ENCODE data around the gene EDN2. TPM values are rescaled to one million over a fixed set of nuclear protein-coding genes. Genes with fewer than 3 reads are reported as not detected.

Gene EDN2
- not detected in 2 replicates for total RNA-seq

DNA sequence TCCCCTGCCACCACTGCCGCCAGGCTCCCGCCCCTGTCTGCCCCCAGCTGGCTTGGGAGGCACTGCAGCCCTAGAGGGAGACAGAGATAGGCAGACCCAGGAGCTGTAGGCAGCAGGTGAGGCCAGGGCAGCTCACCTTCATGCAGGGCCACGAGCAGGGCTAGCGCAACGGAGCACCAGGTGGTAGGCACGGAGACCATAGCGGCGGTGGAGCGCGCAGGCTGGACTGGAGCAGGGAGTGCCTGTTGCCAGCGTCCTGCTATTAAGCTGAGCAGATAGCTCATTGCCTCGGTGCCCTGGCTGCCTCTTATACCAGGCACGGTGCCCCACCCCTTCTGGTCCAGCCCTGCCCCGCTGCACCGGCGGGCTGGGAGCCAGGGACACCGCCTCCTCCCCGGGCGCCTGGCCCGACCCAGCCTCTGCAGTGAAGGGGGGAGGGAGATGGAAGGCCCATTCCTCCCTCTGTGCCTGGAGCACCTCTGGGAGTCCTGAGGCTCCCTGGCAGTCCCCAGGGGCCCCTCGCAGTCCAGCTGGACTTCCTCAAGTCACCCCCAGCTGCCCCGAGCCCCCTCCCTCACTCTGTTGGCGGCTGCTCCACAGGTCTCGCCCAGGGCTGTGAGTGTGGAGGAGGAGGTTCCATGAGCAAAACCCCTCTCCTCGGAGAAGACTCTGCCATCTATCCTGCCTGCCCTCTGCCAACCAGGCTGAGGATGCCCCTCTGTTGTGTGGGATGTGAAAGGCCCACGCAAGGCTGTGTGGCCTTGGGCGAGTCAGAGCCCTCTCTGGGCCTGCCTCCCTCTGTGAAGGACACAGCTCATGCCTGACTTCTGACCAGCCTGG is at the start of gene EDN2:
Gene EDN2 (minus strand): TSS at position 282 of the 840 bp plus-strand sequence. CDS start 82 bp downstream, at position 200.
- intact Hi-C loops (cut with micrococcal nuclease), result no loop called here
- H3K36me3 Mint-ChIP-seq (ENCODE audit: low read depth), result no peaks in the 10 kb centered on the region
- no peak within 1 kb of the TSS for H3K4me3 Mint-ChIP-seq
- H3K4me1 Mint-ChIP-seq, result peaks cover 15% of the 10 kb centered on the region
- H3K9me3 Mint-ChIP-seq, result no peaks in the 10 kb centered on the region
- peaks cover 15% of the 10 kb centered on the region for H3K27me3 Mint-ChIP-seq
- H3K27ac Mint-ChIP-seq, result no peak within 1 kb of the TSS
- DNase-seq, result no peak

DNA sequence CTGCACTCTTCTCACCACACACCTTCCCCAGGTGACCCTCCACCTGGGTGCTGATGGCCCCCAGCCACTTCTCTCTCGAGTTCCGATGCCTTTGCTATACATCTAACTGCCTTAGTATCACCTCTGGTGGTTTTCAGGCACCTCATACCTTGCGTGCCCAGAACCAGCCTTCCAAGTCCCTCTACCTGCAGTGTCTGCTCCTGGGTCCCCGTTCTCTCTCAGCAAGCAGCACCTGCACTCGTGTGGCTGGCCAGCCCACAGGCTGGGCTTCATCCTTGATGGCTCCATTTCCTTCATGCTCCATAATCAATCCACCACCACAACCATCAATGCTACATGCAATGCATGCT is 49.2 kb upstream of the EDN2 start:
- Mint-ChIP-seq H3K4me1 (peaks cover 14% of the 10 kb centered on the region), H3K27me3 (no peaks in the 10 kb centered on the region), H3K9me3 (peaks cover 31% of the 10 kb centered on the region), H3K4me3 (no peak overlapping the region), H3K36me3 (ENCODE audit: low read depth) (peaks cover 83% of the 10 kb centered on the region), H3K27ac (peak overlapping the region; percentile 50)
- DNase-seq, result no peak
- intact Hi-C loops (cut with micrococcal nuclease), result no loop called here

DNA sequence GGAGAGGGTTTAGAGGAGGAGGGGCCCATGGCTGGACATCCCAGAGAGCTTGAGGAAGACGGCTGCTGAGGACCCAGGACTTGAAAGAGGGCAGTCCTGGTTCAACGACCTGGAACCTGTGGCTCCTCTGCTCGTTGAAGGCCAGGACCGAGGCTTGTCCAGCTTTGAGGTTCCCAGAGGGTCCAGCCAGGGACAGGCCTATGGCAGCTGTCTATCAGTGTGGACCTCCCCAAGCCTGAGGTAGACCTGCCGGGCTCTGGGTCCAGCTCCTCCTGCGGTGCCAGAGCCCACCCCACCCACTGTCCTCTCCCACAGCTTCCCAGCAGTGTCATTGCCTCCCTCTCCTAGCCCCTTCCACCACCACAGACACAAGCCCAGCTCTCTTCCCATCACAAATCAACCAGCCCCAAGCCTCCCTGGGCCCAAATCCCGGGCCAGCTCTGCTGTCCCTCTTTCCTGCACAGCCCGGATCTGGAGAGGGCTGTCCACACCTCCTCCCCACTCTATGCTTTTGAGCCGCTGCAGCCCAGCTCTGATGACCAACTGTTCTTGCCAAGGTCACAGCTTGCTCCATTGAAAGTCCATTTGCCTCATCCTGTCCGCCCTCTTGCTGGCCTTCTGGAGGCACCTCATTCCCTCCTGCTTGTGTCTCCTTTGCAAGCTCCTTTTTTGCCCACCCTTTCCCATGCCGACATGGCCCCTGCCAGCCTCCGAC is 48.7 kb upstream of the EDN2 start:
- H3K36me3 Mint-ChIP-seq (ENCODE audit: low read depth), result peaks cover 84% of the 10 kb centered on the region
- H3K27me3 Mint-ChIP-seq, result no peaks in the 10 kb centered on the region
- peaks cover 31% of the 10 kb centered on the region for H3K9me3 Mint-ChIP-seq
- no peak overlapping the region for H3K27ac Mint-ChIP-seq
- H3K4me3 Mint-ChIP-seq, result no peak overlapping the region
- intact Hi-C loops (cut with micrococcal nuclease), result no loop called here
- DNase-seq, result no peak
- H3K4me1 Mint-ChIP-seq, result peaks cover 16% of the 10 kb centered on the region

DNA sequence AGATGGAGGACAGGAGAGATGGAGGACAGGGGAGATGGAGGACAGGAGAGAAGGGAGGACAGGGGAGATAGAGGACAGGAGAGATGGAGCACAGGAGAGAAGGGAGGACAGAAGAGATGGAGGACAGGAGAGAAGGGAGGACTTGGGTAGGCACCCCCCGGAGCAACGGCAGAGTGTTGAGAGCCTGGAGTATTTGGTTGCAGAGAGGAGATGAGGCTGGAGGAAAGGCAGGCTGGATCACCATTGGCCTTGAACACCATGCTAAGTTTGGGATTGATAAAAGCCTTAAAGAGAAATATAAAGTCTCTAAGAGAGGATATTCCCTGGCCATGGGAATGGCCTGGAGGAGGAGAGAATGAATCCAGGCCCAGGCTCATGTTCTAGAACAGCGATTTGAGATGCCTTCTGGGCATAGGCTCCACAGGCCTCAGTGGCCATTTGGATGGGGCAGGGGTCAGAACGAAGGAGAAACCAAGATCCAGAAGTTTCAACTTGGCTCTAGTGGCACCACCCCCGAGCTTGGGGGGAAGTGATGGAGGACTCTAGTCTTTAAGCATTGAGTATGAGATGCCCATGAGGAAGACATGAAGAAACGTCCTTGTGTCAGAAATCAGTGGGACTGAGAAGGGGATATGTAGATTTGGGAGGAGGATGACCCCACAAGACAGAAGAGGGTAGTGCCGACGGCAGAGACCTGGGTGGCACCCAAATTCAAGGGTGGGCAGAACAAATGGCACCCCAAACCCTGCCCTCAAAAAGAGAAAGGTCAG is 47.9 kb upstream of the EDN2 start:
- peaks cover 36% of the 10 kb centered on the region for H3K9me3 Mint-ChIP-seq
- DNase-seq, result no peak
- H3K4me3 Mint-ChIP-seq, result no peak overlapping the region
- H3K4me1 Mint-ChIP-seq, result peaks cover 16% of the 10 kb centered on the region
- intact Hi-C loops (cut with micrococcal nuclease), result no loop called here
- H3K27ac Mint-ChIP-seq, result peak overlapping the region; percentile 2
- peaks cover 83% of the 10 kb centered on the region for H3K36me3 Mint-ChIP-seq (ENCODE audit: low read depth)
- H3K27me3 Mint-ChIP-seq, result no peaks in the 10 kb centered on the region

DNA sequence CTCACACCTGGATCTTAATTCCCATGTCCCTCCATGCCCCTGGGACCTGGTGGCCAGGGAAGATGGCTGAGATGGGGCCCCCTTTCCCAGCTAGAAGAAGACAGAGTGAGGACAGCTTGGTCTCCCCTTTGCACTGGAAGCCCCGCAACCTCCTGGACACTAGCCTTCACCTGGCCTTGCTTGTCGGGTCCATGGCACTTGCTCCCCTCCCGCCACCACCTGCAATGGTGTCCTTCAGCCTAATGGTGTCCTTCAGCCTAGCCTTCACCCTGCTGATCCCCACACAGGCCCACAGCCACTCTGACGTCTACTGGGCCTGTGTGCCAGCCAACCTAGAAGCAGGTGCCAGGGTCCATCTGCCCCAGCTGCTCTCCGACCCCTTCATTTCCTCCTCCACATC is 45.9 kb upstream of the EDN2 start:
- intact Hi-C loops (cut with micrococcal nuclease), result no loop called here
- H3K27ac Mint-ChIP-seq, result peak overlapping the region; percentile 69
- no peak for DNase-seq
- H3K4me3 Mint-ChIP-seq, result no peak overlapping the region
- peaks cover 16% of the 10 kb centered on the region for H3K4me1 Mint-ChIP-seq
- no peaks in the 10 kb centered on the region for H3K27me3 Mint-ChIP-seq
- H3K36me3 Mint-ChIP-seq (ENCODE audit: low read depth), result peaks cover 83% of the 10 kb centered on the region
- H3K9me3 Mint-ChIP-seq, result peaks cover 45% of the 10 kb centered on the region

DNA sequence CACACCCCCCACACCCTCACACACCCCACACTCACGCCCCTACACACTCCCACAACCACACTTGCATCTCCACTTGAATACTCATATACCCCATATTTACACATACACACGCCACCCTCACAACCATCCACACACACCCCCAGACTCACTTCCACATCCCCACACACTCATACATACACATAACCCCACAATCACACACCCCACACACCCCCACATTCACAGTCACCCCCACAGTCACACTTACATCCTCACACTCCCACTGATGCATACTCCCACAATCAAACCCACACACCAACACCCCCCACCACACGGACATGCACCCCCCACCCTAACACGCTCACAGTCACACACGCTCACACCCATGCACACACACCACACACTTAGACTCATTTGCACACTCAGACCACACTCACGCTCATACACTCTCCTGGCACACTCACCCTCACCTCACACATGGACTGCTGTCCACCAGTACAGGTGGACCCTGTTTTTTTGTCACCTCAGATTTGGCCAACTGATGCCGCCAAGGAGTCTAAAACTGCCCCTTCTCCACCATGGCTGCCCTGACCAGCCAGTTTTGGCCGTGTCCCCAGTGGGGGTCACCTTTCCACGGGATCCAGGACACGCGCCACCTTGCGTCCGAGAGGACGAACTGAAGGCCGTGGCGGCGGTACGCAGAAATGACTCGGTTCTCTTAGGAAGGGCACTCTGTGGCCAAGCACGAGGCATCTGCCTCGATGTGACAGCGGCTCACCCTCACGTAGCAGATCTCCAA is 45.3 kb upstream of the EDN2 start:
- H3K4me1 Mint-ChIP-seq, result peaks cover 16% of the 10 kb centered on the region
- peaks cover 45% of the 10 kb centered on the region for H3K9me3 Mint-ChIP-seq
- DNase-seq, result no peak
- peaks cover 82% of the 10 kb centered on the region for H3K36me3 Mint-ChIP-seq (ENCODE audit: low read depth)
- peak overlapping the region; percentile 69 for H3K27ac Mint-ChIP-seq
- H3K27me3 Mint-ChIP-seq, result no peaks in the 10 kb centered on the region
- intact Hi-C loops (cut with micrococcal nuclease), result no loop called here
- no peak overlapping the region for H3K4me3 Mint-ChIP-seq

DNA sequence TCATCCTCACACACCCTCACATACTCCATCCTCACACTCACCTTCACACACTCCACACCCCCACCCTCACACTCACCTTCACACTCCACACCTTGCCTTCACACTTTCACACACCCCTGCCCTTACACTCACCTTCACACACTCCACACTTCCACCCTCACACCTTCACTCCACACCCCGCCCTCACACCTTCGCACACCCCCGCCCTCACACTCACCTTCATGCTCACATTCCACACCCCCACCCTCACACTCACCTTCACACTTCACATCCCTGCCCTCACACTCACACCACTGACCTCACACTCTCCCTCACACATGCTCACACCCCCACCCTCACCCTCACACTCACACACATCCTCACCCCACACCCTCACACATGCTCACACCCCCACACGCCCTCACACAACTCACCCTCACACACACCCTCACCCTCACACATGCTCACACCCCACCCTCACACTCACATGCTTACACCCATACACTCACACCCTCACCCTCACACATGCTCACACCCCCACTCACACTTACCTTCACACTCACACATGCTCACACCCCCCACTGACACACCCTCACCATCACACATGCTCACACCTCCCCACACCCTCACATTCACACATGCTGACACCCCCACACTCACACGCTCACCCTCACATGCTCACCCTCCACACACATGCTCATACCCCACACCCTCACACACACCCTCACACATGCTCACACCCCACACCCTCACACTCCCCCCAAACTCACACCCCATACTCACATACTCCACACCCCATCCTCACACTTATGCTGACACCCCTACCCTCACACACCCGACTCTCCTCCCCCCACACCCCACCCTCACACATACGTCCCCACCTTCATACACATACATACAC is 44.5 kb upstream of the EDN2 start:
- peaks cover 18% of the 10 kb centered on the region for H3K4me1 Mint-ChIP-seq
- no peak for DNase-seq
- no peak overlapping the region for H3K4me3 Mint-ChIP-seq
- H3K27me3 Mint-ChIP-seq, result no peaks in the 10 kb centered on the region
- H3K36me3 Mint-ChIP-seq (ENCODE audit: low read depth), result peaks cover 80% of the 10 kb centered on the region
- peaks cover 39% of the 10 kb centered on the region for H3K9me3 Mint-ChIP-seq
- intact Hi-C loops (cut with micrococcal nuclease), result no loop called here
- H3K27ac Mint-ChIP-seq, result peak overlapping the region; percentile 79

DNA sequence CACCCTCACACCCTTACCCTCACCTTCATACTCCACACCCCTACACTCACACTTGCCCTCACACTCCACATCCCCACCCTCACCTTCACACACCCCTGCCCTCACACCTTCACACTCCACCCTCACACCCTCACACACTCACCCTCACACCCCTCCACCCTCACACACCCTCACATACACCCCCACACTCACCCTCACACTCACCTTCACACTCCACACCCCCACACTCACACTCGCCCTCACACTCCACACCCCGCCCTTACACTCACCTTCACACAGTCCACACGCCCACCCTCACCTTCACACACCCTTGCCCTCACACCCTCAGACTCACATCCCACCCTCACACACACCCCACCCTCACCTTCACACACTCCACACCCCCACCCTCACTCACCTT is 43.6 kb upstream of the EDN2 start:
- intact Hi-C loops (cut with micrococcal nuclease), result no loop called here

DNA sequence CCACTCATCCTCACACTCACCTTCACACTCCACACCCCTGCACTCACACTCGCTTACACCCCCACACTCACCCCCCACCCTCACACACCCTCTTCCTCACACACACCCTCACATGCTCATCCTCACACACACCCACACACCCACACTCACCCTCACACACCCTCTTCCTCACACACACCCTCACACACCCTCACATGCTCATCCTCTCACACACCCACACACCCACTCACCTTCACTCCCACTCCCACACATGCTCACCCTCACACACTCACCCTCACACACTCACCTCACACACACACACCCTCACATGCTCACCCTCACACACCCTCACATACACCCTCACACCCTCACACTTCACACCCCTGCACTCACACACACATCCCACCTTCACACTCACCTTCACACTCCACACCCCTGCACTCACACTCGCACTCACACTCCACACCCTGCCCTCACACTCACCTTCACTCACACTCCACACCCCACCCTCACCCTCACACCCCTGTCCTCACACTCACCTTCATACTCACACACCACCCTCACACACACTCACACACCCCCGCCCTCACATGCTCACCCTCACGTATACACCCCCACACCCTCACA is 42.6 kb upstream of the EDN2 start:
- Mint-ChIP-seq H3K27ac (peak overlapping the region; percentile 75), H3K9me3 (peaks cover 35% of the 10 kb centered on the region), H3K27me3 (no peaks in the 10 kb centered on the region), H3K4me3 (no peak overlapping the region), H3K36me3 (ENCODE audit: low read depth) (peaks cover 79% of the 10 kb centered on the region), H3K4me1 (peaks cover 19% of the 10 kb centered on the region)
- DNase-seq, result no peak
- intact Hi-C loops (cut with micrococcal nuclease), result no loop called here

More for the DNA sequence above, 43.6 kb upstream of the EDN2 start:
- DNase-seq, result no peak
- Mint-ChIP-seq H3K4me1 (peaks cover 18% of the 10 kb centered on the region), H3K4me3 (no peak overlapping the region), H3K27me3 (no peaks in the 10 kb centered on the region), H3K36me3 (ENCODE audit: low read depth) (peaks cover 77% of the 10 kb centered on the region), H3K9me3 (peaks cover 35% of the 10 kb centered on the region), H3K27ac (peak overlapping the region; percentile 53)

DNA sequence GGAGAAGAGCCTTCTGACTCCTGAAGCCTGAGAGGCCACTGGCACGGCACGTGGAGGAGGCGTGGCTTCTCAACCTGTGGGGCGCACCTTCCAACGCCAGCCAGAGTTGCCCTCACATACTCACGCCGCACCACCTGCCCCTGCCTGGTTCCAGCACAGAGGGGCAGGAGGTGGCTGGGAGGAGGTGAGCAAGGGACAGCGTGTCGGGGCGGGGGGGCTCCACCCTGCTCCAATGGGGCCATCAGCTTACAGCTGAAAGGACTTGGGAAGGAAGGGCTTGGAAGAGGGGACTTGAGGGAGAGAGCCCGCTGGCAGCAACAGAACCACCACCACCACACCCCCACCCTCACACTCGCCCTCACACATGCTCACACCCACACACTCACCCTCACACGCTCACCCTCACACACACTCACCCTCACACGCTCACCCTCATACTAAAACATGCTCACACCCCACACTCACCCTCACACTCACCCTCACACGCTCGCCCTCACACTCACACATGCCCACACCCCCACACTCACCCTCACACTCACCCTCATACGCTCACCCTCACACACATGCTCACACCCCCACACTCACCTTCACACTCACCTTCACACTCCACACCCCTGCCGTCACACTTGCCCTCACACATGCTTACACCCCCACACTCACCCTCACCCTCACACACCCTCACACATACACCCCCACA is 41.6 kb upstream of the EDN2 start:
- intact Hi-C loops (cut with micrococcal nuclease), result no loop called here
- Mint-ChIP-seq H3K4me1 (peaks cover 19% of the 10 kb centered on the region), H3K4me3 (no peak overlapping the region), H3K36me3 (ENCODE audit: low read depth) (peaks cover 74% of the 10 kb centered on the region), H3K9me3 (peaks cover 33% of the 10 kb centered on the region), H3K27ac (no peak overlapping the region), H3K27me3 (no peaks in the 10 kb centered on the region)
- no peak for DNase-seq

DNA sequence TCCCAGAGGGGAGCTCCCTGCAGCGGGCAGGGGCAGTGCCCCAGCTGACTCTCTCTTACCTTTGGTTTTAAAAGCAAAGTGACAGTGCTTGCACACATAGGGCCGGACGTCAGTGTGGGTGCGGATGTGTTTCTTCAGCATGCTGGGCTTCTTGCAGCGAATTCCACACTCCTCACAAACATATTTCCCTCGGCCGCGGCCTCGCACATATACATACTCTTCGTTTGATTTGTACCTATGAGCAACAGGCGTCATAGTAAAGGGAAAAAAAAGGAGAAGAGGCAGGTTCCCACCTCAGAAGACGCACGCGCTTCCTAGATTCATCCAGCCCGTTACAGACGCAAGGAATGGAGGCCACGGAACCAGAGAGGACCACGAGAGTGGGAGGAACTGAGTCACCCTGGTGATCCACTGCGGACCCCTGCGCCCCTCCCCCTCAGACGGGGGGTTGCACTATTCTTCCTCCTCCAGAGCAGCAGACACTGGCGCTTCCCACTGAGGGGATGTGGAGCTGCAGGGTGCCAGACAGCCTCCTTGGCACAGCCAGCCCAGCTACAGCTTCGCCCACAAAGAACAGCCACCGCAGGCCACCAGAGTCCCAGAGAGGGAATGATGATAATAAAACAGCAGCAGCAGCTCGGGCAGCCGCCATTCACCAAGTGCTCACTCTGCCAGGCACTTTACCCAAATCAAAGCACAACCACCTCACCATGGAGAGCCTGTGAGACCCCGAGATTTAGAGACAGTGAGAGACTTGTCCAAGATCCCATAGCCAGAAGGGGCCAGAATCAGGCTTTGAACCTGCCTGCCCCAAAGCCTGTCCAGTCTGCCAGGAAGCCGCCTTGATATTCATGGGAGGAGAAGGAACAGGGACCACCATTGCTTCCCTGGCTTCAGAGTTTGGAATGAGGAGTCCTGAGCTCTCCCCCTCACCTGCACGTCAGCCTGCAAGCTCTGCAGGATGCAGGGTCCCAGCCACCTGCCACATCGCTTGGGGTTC is 40.5 kb upstream of the EDN2 start:
- Mint-ChIP-seq H3K4me1 (peaks cover 13% of the 10 kb centered on the region), H3K27me3 (no peaks in the 10 kb centered on the region), H3K9me3 (peaks cover 23% of the 10 kb centered on the region), H3K4me3 (no peak overlapping the region), H3K36me3 (ENCODE audit: low read depth) (peaks cover 70% of the 10 kb centered on the region), H3K27ac (peak overlapping the region; percentile 15)
- intact Hi-C loops (cut with micrococcal nuclease), result no loop called here
- no peak for DNase-seq

All from activated CD4-positive, alpha-beta T cell treated with anti-CD3 and anti-CD28 coated beads, Interleukin-2, amount 10 ng/mL, durations not matched to agents 24 days and 14 days (primary cell).